Esophagus squamous epithelium (tissue), 5 donors: ENCODE results near the gene PDE7B. TPM values are rescaled to one million over a fixed set of nuclear protein-coding genes. Genes with fewer than 3 reads are reported as not detected.

Experiments
- DNase-seq: peaks from one replicate; lab custom pipeline; 2025; lab: John Stamatoyannopoulos, UW
- H3K27ac ChIP-seq, 4 donors: fragments of 200-600 bp; sonication (generic); one replicate each; pipeline ENCODE4 v1.5.1; 2016 to 2019; ENCODE audit warnings: mild to moderate bottlenecking in 1 of 4
- H3K27me3 ChIP-seq, 4 donors: fragments of 200-600 bp; sonication (generic); 1 replicate in 3 of 4; 2 replicates in 1 of 4; pipeline versions ENCODE4 v1.5.1 to v1.6.0; 2017 to 2021; ENCODE audit warnings: antibody characterized with exemption in 1 of 4
- H3K36me3 ChIP-seq, 3 donors: fragments of 200-600 bp; sonication (generic); one replicate each; pipeline ENCODE4 v1.5.1; 2016 to 2019
- H3K4me1 ChIP-seq, 3 donors: fragments of 200-600 bp; sonication (generic); one replicate each; pipeline ENCODE4 v1.5.1; 2017 to 2019
- H3K4me3 ChIP-seq, 4 donors: fragments of 200-600 bp; sonication (generic); 1 replicate in 3 of 4; 2 replicates in 1 of 4; pipeline ENCODE4 v1.5.1; 2016 to 2019; ENCODE audit warnings: mild to moderate bottlenecking in 2 of 4, moderate library complexity in 1 of 4
- H3K9me3 ChIP-seq, 3 donors: fragments of 200-600 bp; sonication (generic); one replicate each; pipeline ENCODE4 v1.5.1; 2016 to 2019
- POLR2A ChIP-seq, 4 donors: fragments of 450-650 bp; IDR thresholded peaks; one replicate each; pipeline ENCODE4 v1.6.1; 2017; ENCODE audit warnings: antibody characterized with exemption in 4 of 4, mild to moderate bottlenecking in 4 of 4, moderate library complexity in 3 of 4
- WGBS, 2 donors: methylation state at CpG; one replicate each; pipeline ENCODE4 v1.1.5; 2018; 5-methylcytosine and 5-hydroxymethylcytosine counted together
- intact Hi-C: fragments of 100-400 bp; cut with DNase I; formaldehyde crosslinking; loops from one replicate; pipeline ENCODE4 v1.15.0; 2022
- total RNA-seq, 4 donors: library from RNA; depleted of rRNA; stranded (reverse); fragments of >200 nt; gene quantifications; one replicate each; pipeline ENCODE4 v1.1.0, GENCODE V29; 2016
- TF ChIP-seq, protein P1 (sequence below), 6 experiments: fragments of 450-650 bp in 4 of 6; fragments of 200-600 bp in 2 of 6; sonication (generic) in 2 of 6; IDR thresholded peaks; one replicate each; pipeline ENCODE4 v1.5.1; 2016 to 2019; ENCODE audit warnings: antibody characterized with exemption in 6 of 6, mild to moderate bottlenecking in 4 of 6, moderate library complexity in 4 of 6
- donor health status: DM: yes; HTN: yes; CAD: no.

PDE7B gene
- total RNA-seq, 4 donors from 2014 or later: 0.08 to 6.1 (median 0.47) TPM

DNA sequence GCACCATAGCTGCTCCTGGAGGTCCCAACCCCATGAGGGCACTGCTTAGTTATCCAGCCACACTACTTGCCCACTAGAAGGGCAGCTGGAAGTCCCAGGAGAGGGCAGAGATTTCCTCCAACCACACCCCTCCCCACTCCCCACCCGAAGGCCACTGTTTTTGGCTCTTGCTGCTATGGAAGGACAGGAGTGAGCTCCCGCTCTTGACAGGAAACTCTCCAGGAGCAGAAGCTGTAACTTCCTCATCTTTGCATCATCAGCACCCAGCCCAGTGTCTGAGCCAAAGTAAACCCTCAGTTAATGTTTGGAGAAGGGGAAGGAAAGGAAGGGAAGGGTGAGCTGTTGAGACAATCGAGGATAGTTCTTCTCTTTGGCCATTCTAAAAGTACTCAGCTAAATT, 277.9 kb downstream of the PDE7B start:
- TF ChIP-seq POLR2A (IDR thresholded peaks at IDR 0.05): no peak
- TF ChIP-seq, protein P1, sequence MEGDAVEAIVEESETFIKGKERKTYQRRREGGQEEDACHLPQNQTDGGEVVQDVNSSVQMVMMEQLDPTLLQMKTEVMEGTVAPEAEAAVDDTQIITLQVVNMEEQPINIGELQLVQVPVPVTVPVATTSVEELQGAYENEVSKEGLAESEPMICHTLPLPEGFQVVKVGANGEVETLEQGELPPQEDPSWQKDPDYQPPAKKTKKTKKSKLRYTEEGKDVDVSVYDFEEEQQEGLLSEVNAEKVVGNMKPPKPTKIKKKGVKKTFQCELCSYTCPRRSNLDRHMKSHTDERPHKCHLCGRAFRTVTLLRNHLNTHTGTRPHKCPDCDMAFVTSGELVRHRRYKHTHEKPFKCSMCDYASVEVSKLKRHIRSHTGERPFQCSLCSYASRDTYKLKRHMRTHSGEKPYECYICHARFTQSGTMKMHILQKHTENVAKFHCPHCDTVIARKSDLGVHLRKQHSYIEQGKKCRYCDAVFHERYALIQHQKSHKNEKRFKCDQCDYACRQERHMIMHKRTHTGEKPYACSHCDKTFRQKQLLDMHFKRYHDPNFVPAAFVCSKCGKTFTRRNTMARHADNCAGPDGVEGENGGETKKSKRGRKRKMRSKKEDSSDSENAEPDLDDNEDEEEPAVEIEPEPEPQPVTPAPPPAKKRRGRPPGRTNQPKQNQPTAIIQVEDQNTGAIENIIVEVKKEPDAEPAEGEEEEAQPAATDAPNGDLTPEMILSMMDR (IDR thresholded peaks at IDR 0.05): no peak
- Histone ChIP-seq H3K27me3 (no peaks in the 10 kb centered on the region), H3K27ac (no peak overlapping the region), H3K9me3 (no peaks in the 10 kb centered on the region), H3K4me1 (peaks cover 0 to 49% (median 17%) of the 10 kb centered on the region in 3 donors), H3K36me3 (no peaks in the 10 kb centered on the region), H3K4me3 (no peak overlapping the region)
- no peak for DNase-seq
- intact Hi-C loops: no loop called here
- 49 to 61% methylated on average over 2 to 3 of the region's 3 CpGs for WGBS, 2 donors

DNA sequence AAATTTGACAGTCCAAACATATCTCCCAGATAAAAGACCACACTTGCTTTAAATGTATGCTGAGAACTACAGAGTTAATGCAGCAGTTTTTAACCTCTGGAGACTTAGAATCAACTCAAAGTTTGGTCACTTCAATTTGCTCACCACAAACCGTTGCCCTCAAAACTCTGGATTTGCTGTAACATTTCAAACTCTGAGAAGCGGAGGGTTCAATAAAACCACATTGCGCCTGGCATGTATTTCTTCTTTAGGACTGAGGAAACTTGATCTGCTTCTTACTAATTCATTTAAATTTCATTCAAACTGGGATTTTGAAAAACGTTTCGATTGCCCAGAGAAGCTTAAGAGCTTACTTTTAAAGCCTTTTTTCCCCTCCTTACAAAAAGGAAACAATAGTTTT, 282.8 kb downstream of the PDE7B start:
- no peak for TF ChIP-seq POLR2A (IDR thresholded peaks at IDR 0.05)
- TF ChIP-seq, protein P1 (IDR thresholded peaks at IDR 0.05): no peak
- intact Hi-C loops: no loop called here
- H3K9me3 ChIP-seq: no peaks in the 10 kb centered on the region
- peaks cover 0 to 5% (median 3%) of the 10 kb centered on the region in 3 donors for H3K4me1 ChIP-seq
- no peak overlapping the region for H3K27ac ChIP-seq
- 62 to 63% methylated on average over 5 of the region's 5 CpGs for WGBS, 2 donors
- no peaks in the 10 kb centered on the region for H3K27me3 ChIP-seq
- no peak overlapping the region for H3K4me3 ChIP-seq
- no peaks in the 10 kb centered on the region for H3K36me3 ChIP-seq
- no peak for DNase-seq

DNA sequence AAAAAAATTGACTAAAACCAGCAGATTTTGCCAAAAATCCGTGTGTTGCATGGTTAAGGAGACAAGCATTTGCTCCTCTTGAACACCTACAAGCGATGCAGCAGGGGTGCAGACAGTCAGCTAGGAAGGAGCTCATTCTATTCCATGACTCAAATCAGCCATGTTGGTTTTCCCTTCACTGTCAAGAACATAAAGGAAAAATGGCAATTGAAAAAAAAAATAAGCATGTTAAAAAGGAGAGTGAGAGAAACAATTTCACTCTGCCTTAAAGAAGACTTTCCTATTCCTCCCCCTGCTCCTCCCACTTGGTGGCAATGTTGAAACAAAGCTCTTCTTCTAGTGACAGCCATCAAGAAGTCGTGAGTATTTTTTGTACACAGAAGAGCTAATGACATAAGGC, 283.2 kb downstream of the PDE7B start:
- DNase-seq: no peak
- H3K27ac ChIP-seq: no peak overlapping the region
- no peak for TF ChIP-seq POLR2A (IDR thresholded peaks at IDR 0.05)
- TF ChIP-seq, protein P1 (IDR thresholded peaks at IDR 0.05): no peak
- no peaks in the 10 kb centered on the region for H3K36me3 ChIP-seq
- no peaks in the 10 kb centered on the region for H3K27me3 ChIP-seq
- 60 to 71% methylated on average over 3 of the region's 3 CpGs for WGBS, 2 donors
- no peak overlapping the region for H3K4me3 ChIP-seq
- intact Hi-C loops: no loop called here
- peaks cover 0 to under 1% (median 0%) of the 10 kb centered on the region in 3 donors for H3K4me1 ChIP-seq
- no peaks in the 10 kb centered on the region for H3K9me3 ChIP-seq

DNA sequence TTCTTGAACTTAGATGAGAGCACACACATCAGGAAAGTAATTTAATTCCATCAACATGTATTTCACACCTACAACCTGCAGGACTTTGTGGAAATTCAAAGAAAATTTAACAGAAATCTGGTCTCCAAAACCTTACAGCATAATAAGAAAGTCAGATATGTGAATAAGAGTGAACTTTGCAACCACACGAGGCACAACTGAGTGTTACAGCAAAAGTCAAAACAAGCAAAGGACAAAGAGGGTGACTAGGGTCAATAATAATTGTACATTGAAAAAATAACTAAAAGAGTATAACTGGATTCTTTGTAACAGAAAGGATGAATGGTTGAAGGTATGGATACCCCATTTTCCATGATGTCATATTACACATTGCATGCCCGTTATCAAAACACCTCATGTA, 284.8 kb downstream of the PDE7B start:
- no peak overlapping the region for H3K27ac ChIP-seq

DNA sequence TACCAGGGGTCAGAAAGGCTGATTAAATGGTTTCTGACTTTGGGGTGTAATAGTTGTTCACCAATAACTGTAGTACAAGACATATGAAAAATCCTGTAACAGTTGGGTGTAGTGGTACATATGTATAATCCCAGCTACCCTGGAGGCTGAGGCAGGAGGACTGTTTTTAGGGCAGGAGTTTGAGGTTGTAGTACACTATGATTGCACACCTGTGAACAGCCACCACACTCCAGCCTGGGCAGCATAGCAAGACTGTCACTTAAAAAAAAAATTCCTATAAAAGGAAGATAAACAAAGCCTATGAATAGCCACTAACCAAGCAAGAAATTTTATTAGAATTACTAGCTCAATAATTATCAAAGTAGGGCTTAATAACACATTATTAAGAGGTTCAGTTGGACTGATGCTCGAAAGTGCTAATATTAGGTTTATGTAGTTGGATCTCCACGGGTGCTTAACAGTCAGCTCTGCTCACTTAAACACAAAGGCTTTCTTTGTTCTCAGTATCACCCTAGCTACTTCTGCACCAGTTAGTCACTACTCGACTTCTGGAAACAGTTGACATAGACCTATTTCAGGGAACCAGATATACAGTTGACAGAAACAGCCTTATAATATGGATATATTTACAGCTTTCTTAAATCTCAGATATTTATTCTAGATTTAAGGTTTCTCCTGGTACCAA, 285.6 kb downstream of the PDE7B start:
- Histone ChIP-seq H3K9me3 (no peaks in the 10 kb centered on the region), H3K36me3 (no peaks in the 10 kb centered on the region), H3K4me3 (no peak overlapping the region), H3K27me3 (no peaks in the 10 kb centered on the region), H3K4me1 (no peaks in the 10 kb centered on the region), H3K27ac (no peak overlapping the region)
- intact Hi-C loops: no loop called here
- 39 to 55% methylated on average over 3 of the region's 3 CpGs for WGBS, 2 donors
- no peak for TF ChIP-seq POLR2A (IDR thresholded peaks at IDR 0.05)
- TF ChIP-seq, protein P1 (IDR thresholded peaks at IDR 0.05): no peak
- no peak for DNase-seq

More for the DNA sequence above, 284.8 kb downstream of the PDE7B start:
- no peak overlapping the region for H3K4me3 ChIP-seq
- intact Hi-C loops: no loop called here
- no peak for DNase-seq
- no peaks in the 10 kb centered on the region for H3K27me3 ChIP-seq
- no peaks in the 10 kb centered on the region for H3K4me1 ChIP-seq
- H3K9me3 ChIP-seq: no peaks in the 10 kb centered on the region
- no peak for TF ChIP-seq POLR2A (IDR thresholded peaks at IDR 0.05)
- TF ChIP-seq, protein P1 (IDR thresholded peaks at IDR 0.05): no peak
- WGBS, 2 donors: 85 to 87% methylated on average over 2 of the region's 2 CpGs
- H3K36me3 ChIP-seq: no peaks in the 10 kb centered on the region
